Limb (tissue), 2 donors: ENCODE data around the gene AP4E1.
"Not testable (repeated sequence)": the region's sequence is repeated elsewhere in the genome, so short reads cannot be mapped to it uniquely, and the experiment has no call there.

Source experiments
- DNase-seq, 2 donors: peaks; one replicate each; pipeline ENCODE4 v3.0.0-alpha.2; 2016; ENCODE audit errors: extremely low spot score in 2 of 2

The AP4E1 gene

GRCh38 chr15:50908209-50909009 is at the start of gene AP4E1:
TSS of gene AP4E1 (plus strand) at chr15:50908683. CDS start at chr15:50908779, 96 bp downstream.
- peak; percentile 94 to 95 for DNase-seq

- no peak for DNase-seq
Observed at GRCh38 chr15:50860824-50861223, 47.7 kb upstream of the AP4E1 start.

DNA sequence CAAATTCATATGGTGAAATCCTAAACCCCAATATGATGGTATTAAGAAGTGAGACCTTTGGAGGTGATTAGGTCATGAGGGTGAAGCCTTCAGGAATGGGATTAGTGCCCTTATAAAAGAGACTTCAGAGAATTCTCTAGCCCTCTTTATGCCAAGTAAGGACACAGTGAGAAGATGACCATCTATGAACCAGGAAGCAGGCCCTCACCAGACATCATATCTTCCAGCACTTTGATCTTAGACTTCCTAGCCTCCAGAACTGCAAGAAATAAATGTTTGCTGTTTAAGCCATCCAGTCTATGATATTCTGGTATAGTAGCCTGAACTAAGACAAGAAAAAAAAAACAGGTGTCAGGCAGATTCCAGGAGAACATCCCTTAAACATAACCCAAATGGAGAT is 45.9 kb upstream of the AP4E1 start:
- no peak for DNase-seq

- no peak for DNase-seq
Observed at GRCh38 chr15:50864873-50865272, 43.6 kb upstream of the AP4E1 start.

GRCh38 chr15:50865515-50866353 is 42.7 kb upstream of the AP4E1 start:
- no peak for DNase-seq

DNA sequence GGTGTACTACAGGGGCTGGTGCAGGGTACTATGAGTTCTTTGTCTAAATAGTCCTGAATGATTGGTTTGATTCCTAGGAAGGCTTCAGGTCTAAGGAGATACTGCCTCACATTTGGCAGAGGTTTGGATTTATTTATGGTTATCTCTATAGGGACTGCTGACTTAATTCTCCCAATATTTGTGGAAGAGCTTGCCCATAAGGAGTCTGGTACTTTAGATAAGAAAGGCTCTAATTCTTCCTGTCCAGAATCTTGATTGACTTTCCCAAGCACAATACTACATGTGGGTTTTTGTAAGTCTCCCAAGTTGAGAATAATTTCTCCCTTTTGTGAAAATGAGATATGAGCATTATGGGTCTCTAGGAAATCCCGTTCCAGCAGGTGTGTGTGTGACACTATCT is 36.7 kb upstream of the AP4E1 start:
- no peak for DNase-seq

GRCh38 chr15:50872832-50873426 is 35.6 kb upstream of the AP4E1 start:
- no peak for DNase-seq

- no peak for DNase-seq
Observed at GRCh38 chr15:50873935-50874361, 34.5 kb upstream of the AP4E1 start.

GRCh38 chr15:50875238-50875637 is 33.2 kb upstream of the AP4E1 start:
- DNase-seq = not testable (repeated sequence)

GRCh38 chr15:50876260-50876988 is 32.1 kb upstream of the AP4E1 start:
- no peak for DNase-seq

DNA sequence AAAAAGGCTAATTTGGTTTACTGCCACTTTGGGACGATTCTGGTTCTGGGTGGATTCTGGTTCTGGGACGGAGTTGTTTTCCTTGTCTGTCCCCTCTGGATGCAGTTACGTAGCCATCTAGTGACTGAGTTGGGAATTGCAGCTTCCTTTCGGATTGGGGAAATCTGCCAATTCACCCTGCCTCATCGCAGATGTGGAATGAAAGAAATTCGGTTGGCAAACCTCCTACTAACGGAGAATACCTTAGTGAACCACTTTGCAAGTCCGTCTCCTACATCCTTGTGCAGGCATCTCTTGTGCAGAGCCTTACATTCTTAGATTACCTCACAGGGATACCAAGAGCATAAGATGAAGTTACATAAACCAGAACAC is 31.5 kb upstream of the AP4E1 start:
- peak; percentile 85 to 86 for DNase-seq

DNA sequence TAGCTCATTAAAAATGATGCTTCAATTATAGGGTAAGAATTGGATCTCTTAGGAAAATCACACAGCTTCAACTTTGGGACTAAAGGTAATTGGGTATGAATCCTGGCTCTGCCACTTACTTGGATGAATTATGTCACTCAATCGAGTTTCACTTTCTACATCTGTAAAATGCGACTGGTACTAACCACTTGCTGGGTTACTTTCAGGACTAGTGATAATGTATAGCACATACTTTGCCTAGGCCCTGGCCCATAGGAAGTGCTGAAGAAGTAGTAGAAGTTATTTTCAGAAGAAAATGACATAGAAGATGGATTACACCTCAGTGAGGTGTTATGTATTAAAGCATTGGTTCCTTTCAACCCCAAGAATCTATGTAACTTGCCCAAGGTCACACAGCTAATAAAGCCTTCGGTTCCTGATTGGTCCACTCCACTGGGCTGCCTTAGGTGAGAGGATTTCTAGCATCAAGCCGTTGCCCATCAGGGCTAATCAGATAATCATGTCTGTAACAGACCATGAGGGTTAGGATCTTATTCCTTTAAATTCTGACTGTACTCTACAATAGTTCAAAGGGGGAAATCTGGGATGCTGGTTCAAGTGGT is 29.4 kb upstream of the AP4E1 start:
- DNase-seq = no peak

DNA sequence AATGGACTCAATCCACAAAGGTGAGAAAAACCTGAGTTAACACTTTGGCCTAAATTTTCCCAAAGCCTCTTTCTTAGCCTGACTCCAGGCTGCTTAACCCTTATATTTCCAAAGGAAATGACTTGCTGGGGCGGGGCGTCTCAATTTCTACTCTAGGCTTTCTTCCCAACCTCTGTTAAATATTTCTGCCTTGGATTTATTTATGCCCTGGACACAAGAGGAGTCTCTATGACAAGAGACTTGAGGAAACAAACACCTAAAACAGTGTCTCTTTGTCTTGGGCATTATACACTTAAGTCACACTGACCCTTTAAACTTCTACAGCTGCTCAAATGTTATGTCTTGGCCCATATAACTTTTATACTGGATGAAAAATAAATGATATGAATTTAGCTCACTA is 28.3 kb upstream of the AP4E1 start:
- no peak for DNase-seq

GRCh38 chr15:50880651-50881114 is 27.8 kb upstream of the AP4E1 start:
- DNase-seq = no peak

GRCh38 chr15:50881121-50882048 is 27.1 kb upstream of the AP4E1 start:
- no peak for DNase-seq

DNA sequence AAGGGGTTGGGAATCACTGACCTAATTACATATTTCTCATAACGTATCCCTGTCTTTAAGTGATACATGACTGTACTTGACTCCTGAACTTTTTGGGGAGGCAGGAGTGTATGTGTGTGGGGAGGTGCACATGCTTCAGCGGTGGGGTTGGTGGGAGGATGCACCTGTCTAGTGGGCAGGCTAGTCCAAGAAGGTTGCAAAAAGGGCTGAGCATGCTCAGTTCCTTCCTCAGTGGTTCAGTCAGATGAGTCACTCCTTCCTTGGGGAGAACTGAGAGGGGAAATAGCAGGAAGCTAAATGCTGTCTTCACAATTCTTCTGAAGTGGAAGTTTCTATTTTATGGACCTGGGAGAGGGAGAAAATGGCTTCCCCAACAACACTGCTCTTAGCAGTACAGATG is 24.6 kb upstream of the AP4E1 start:
- DNase-seq = no peak

DNA sequence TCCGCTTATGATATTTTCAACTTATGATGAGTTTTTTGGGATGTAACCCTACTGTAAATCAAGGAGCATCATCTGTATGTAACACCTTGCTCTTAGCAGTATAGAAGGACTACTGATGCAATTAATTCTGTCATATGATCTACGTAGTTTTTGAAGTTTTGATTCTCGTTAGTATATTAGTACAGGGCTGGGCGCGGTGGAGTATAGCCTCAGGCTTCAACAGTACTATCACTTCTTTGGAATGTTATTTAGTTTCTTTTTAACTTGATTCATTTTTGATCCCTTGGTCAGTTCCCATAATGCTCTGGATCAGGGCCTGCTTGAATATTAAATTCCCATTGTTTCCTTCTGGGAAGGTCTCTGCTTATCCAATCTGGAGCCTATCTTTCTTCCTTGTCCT is 23.9 kb upstream of the AP4E1 start:
- DNase-seq = no peak

DNA sequence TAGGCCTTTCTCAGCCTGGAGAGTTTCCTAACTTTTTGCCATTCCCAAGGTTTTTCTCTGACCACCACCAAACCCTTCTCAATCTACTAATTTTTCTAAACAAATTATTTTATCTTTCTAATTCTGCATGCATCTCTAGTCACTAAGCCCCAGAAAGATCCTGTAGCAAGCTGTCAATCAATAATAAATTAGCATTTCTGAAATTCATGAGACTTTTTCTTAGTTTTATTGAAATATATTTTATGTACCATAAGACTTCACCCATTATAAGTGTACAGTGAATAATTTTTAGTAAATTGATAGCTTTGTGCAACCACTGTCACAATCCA is 22.4 kb upstream of the AP4E1 start:
- no peak for DNase-seq

DNA sequence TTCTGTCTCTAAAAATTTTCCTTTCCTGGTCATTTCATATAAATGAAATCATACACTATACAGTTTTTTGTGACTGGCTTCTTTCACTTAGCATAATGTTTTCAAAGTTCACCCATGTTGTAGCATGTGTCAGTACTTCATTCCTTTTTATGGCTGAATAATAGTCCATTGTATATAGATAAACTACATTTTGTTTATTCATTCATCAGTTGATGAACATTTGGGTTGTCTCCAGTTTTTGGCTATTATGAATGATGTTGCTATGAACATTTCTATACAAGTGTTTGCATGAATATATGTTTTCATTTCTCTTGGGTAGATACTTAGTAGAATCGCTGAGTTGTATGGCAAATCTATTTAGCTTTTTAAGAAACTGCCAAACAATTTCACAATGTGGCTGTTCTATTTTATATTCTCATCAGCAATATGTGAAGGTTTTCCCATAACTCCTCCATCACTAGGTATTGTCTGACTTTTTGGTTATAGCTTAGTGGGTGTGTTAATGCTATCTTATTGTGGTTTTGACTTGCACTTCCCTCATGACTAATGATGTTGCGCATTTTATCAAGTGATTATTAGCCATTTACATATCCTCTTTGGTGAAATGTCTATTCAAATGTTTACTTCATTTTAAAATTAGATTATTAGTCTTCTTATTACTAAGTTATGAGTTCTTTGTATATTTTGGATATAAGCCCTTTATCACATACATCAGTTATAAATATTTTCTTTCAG is 21.7 kb upstream of the AP4E1 start:
- DNase-seq = no peak
